GM12878 (cell line): ENCODE measurements around the gene MSL3. TPM values are rescaled to one million over a fixed set of nuclear protein-coding genes. Genes with fewer than 3 reads are reported as not detected.

Experiments
- ATF2 ChIP-seq: IDR thresholded peaks from 2 replicates; pipeline ENCODE4 v1.6.1; 2012; ENCODE audit warnings: low read length, inconsistent platforms
- MLLT1 ChIP-seq: fragments of 450-650 bp; IDR thresholded peaks from 2 replicates; pipeline ENCODE4 v1.6.1; 2016; ENCODE audit warnings: mild to moderate bottlenecking
- NR2F1 ChIP-seq: fragments of 450-650 bp; conservative IDR thresholded peaks from 2 replicates; pipeline ENCODE4 v1.6.1; 2017; ENCODE audit warnings: mild to moderate bottlenecking
- RELB ChIP-seq: fragments of 450-650 bp; IDR thresholded peaks from 2 replicates; pipeline ENCODE4 v1.6.1; 2017; ENCODE audit warnings: low read depth, mild to moderate bottlenecking, moderate library complexity
- TAF1 ChIP-seq: IDR thresholded peaks from 2 replicates; pipeline ENCODE4 v1.6.1; 2011; ENCODE audit warnings: mild to moderate bottlenecking, low read depth, low read length, borderline replicate concordance
- YY1 ChIP-seq: IDR thresholded peaks from 2 replicates; pipeline ENCODE4 v1.6.1; 2011; ENCODE audit warnings: low read depth, mild to moderate bottlenecking, low read length
- ZBTB11 ChIP-seq: fragments of 450-650 bp; formaldehyde crosslinking; IDR thresholded peaks from 2 replicates; pipeline ENCODE4 v1.5.0; 2022; ENCODE audit warnings: mild to moderate bottlenecking, missing genetic modification characterization
- ZNF687 ChIP-seq: fragments of 450-650 bp; IDR thresholded peaks from 2 replicates; pipeline ENCODE4 v1.6.1; 2017; ENCODE audit warnings: mild to moderate bottlenecking, moderate library complexity
- polyA plus RNA-seq, 11 experiments: library from polyadenylated mRNA; depleted of rRNA in 4 of 11; unstranded in 6 of 11; stranded (reverse) in 5 of 11; fragments of >200 nt; fragmentation: Nextera tagmentation in 4 of 11; fragmentation: Illumina TruSeq in 1 of 11; extraction: Ambion mirVana in 4 of 11; extraction: Trizol in 1 of 11; gene quantifications; 1 replicate in 1 of 11; 2 replicates in 10 of 11; pipeline versions ENCODE4 v1.2.1 to v1.2.3, GENCODE V29; 2011 to 2016; ENCODE audit warnings: inconsistent platforms in 2 of 11, missing spikeins in 2 of 11, low read depth in 1 of 11
- total RNA-seq, 4 experiments: library from RNA; depleted of rRNA in 3 of 4; stranded (reverse); fragments of >200 nt in 3 of 4; fragmentation: Illumina TruSeq in 1 of 4; extraction: Trizol in 1 of 4; gene quantifications; 2 replicates each; pipeline versions ENCODE4 v1.2.1 to v1.2.3, GENCODE V29; 2013 to 2021

The MSL3 gene
- total and polyA plus RNA-seq, 10 of the 15 experiments (the other 5 are each of a cell fraction or from before 2014, with no cell fraction given) = 28.4 to 438 (median 40.7) TPM

GRCh38 chrX:11759461-11760311 lies 1.6 kb downstream of the MSL3 start (continued):
- TF ChIP-seq ZNF687 (0 out of 2 replicates have a peak, but pooled peaks have one; percentile 45), ZBTB11 (CRISPR knock-in tag) (no peak), YY1 (peak; percentile 63), ATF2 (peak; percentile 20; the same call in 1 of the 2 replicates), NR2F1 (no peak), MLLT1 (peak; percentile 85), TAF1 (no peak), RELB (0 out of 2 replicates have a peak, but pooled peaks have one; percentile 6)
- TF ChIP-seq, all 136 proteins: peak for 40
